NCI-H2107 (cell line): ENCODE results near the gene THAP5.

Experiments
- DNase-seq: peaks from one replicate; lab custom pipeline; 2025; lab: John Stamatoyannopoulos, UW

The THAP5 gene

GRCh38 chr7:108569381-108570145 lies at the start of gene THAP5, which contains the start of gene DNAJB9:
Gene THAP5, minus strand, starts transcription at chr7:108569706. Its CDS starts 137 bp downstream, at chr7:108569569.
Gene DNAJB9, plus strand, starts transcription at chr7:108569874. Its CDS starts 1,853 bp downstream, at chr7:108571727.
- DNase-seq = peak; percentile 99

- DNase-seq = no peak
Measured at GRCh38 chr7:108618056-108618455, 48.5 kb upstream of the THAP5 start.

- DNase-seq = no peak
Measured at GRCh38 chr7:108614896-108615295, 45.4 kb upstream of the THAP5 start.

- DNase-seq = no peak
Measured at GRCh38 chr7:108613949-108614381, 44.5 kb upstream of the THAP5 start.

- DNase-seq = peak; percentile 72
Measured at GRCh38 chr7:108613147-108613948, 43.8 kb upstream of the THAP5 start.

GRCh38 chr7:108611268-108611667 lies 41.8 kb upstream of the THAP5 start:
- DNase-seq = no peak

GRCh38 chr7:108609643-108610042 lies 40.1 kb upstream of the THAP5 start:
- no peak for DNase-seq

- peak; percentile 47 for DNase-seq
Measured at GRCh38 chr7:108605559-108606201, 36.2 kb upstream of the THAP5 start.

- no peak for DNase-seq
Measured at GRCh38 chr7:108604307-108605077, 35.0 kb upstream of the THAP5 start.

- no peak for DNase-seq
Measured at GRCh38 chr7:108603656-108604306, 34.3 kb upstream of the THAP5 start.

- DNase-seq = no peak
Measured at GRCh38 chr7:108600399-108600798, 30.9 kb upstream of the THAP5 start.

- DNase-seq = no peak
Measured at GRCh38 chr7:108598914-108599580, 29.5 kb upstream of the THAP5 start.

GRCh38 chr7:108598153-108598552 lies 28.6 kb upstream of the THAP5 start:
- peak; percentile 49 for DNase-seq

- no peak for DNase-seq
Measured at GRCh38 chr7:108596560-108596959, 27.1 kb upstream of the THAP5 start.

- peak; percentile 19 for DNase-seq
Measured at GRCh38 chr7:108592646-108593201, 23.2 kb upstream of the THAP5 start.

- DNase-seq = no peak
Measured at GRCh38 chr7:108590606-108591005, 21.1 kb upstream of the THAP5 start.

- DNase-seq = no peak
Measured at GRCh38 chr7:108589874-108590273, 20.4 kb upstream of the THAP5 start.

- no peak for DNase-seq
Measured at GRCh38 chr7:108589199-108589598, 19.7 kb upstream of the THAP5 start.

GRCh38 chr7:108586274-108586710 lies 16.8 kb upstream of the THAP5 start:
- no peak for DNase-seq

GRCh38 chr7:108585843-108586242 lies 16.3 kb upstream of the THAP5 start:
- DNase-seq = no peak
